H9 (cell line): ENCODE data around the gene KBTBD2. TPM values are rescaled to one million over a fixed set of nuclear protein-coding genes. Genes with fewer than 3 reads are reported as not detected.

Experiments
- DNase-seq: peaks from one replicate; pipeline ENCODE4 v3.0.0-alpha.2; 2017
- H2AFZ ChIP-seq: one replicate; pipeline ENCODE4 v1.6.1; 2013; ENCODE audit warnings: mild to moderate bottlenecking, low read length, control low read depth, moderate library complexity
- H2AK5ac ChIP-seq: 2 replicates; pipeline ENCODE4 v1.6.1; 2013; ENCODE audit warnings: low read length, control low read depth, mixed read lengths; ENCODE audit not compliant: insufficient read length
- H2BK120ac ChIP-seq: one replicate; pipeline ENCODE4 v1.6.1; 2013; ENCODE audit warnings: low read depth, mild to moderate bottlenecking, low read length, control low read depth, inconsistent platforms; ENCODE audit not compliant: poor library complexity, severe bottlenecking
- H2BK12ac ChIP-seq: 2 replicates; pipeline ENCODE4 v1.6.1; 2013; ENCODE audit warnings: low read length, control low read depth, mixed read lengths, low read depth; ENCODE audit not compliant: insufficient read length
- H2BK15ac ChIP-seq: 2 replicates; pipeline ENCODE4 v1.6.1; 2013; ENCODE audit warnings: low read depth, low read length, control low read depth
- H2BK20ac ChIP-seq: one replicate; pipeline ENCODE4 v1.6.1; 2013; ENCODE audit warnings: low read depth, mild to moderate bottlenecking, low read length, control low read depth, inconsistent platforms; ENCODE audit not compliant: poor library complexity, severe bottlenecking
- H2BK5ac ChIP-seq: 2 replicates; pipeline ENCODE4 v1.6.1; 2013; ENCODE audit warnings: low read length, control low read depth, mixed read lengths; ENCODE audit not compliant: insufficient read length
- H3K14ac ChIP-seq: 2 replicates; pipeline ENCODE4 v1.6.1; 2013; ENCODE audit warnings: low read length, control low read depth; ENCODE audit not compliant: insufficient read depth
- H3K18ac ChIP-seq: 2 replicates; pipeline ENCODE4 v1.6.1; 2013; ENCODE audit warnings: low read depth, mild to moderate bottlenecking, mixed read lengths, low read length, control low read depth; ENCODE audit not compliant: insufficient read length
- H3K23ac ChIP-seq: 2 replicates; pipeline ENCODE4 v1.6.1; 2013; ENCODE audit warnings: low read length, control low read depth, mixed read lengths, low read depth; ENCODE audit not compliant: insufficient read length
- H3K23me2 ChIP-seq: 2 replicates; pipeline ENCODE4 v1.6.1; 2013; ENCODE audit warnings: low read depth, mild to moderate bottlenecking, mixed read lengths, low read length, control low read depth; ENCODE audit not compliant: insufficient read length, poor library complexity, severe bottlenecking
- H3K27ac ChIP-seq: 2 replicates; pipeline ENCODE4 v1.5.1; 2013; ENCODE audit warnings: low read length, control low read depth, mixed read lengths, low read depth; ENCODE audit not compliant: insufficient read length
- H3K27me3 ChIP-seq: 2 replicates; pipeline ENCODE4 v1.6.1; 2013; ENCODE audit warnings: low read length, control low read depth, inconsistent platforms; ENCODE audit not compliant: insufficient read depth
- H3K4ac ChIP-seq: 2 replicates; pipeline ENCODE4 v1.6.1; 2013; ENCODE audit warnings: low read depth, mild to moderate bottlenecking, control low read depth, inconsistent platforms, low read length, moderate library complexity
- H3K4me1 ChIP-seq: 2 replicates; pipeline ENCODE4 v1.6.1; 2013; ENCODE audit warnings: low read length, control low read depth, inconsistent platforms; ENCODE audit not compliant: insufficient read depth
- H3K4me2 ChIP-seq: 2 replicates; pipeline ENCODE4 v1.6.1; 2013; ENCODE audit warnings: low read length, control low read depth, mixed read lengths; ENCODE audit not compliant: insufficient read length, insufficient read depth
- H3K56ac ChIP-seq: 2 replicates; pipeline ENCODE4 v1.6.1; 2013; ENCODE audit warnings: low read depth, mild to moderate bottlenecking, mixed read lengths, low read length, control low read depth; ENCODE audit not compliant: insufficient read length
- H3K79me1 ChIP-seq: 2 replicates; pipeline ENCODE4 v1.6.1; 2013; ENCODE audit warnings: low read depth, mild to moderate bottlenecking, moderate library complexity, low read length, control low read depth, inconsistent platforms; ENCODE audit not compliant: insufficient read depth, poor library complexity, severe bottlenecking
- H3K79me2 ChIP-seq: 2 replicates; pipeline ENCODE4 v1.6.1; 2013; ENCODE audit warnings: low read length, control low read depth, inconsistent platforms; ENCODE audit not compliant: insufficient read depth
- H3K9ac ChIP-seq: 2 replicates; pipeline ENCODE4 v1.6.1; 2013; ENCODE audit warnings: low read length, control low read depth, mixed read lengths; ENCODE audit not compliant: insufficient read length; ENCODE audit errors: extremely low read depth
- H3K9me3 ChIP-seq: one replicate; pipeline ENCODE4 v1.6.1; 2013; ENCODE audit warnings: low read depth, low read length, inconsistent platforms; ENCODE audit not compliant: control insufficient read depth
- H3T11ph ChIP-seq: one replicate; pipeline ENCODE4 v1.6.1; 2013; ENCODE audit warnings: mild to moderate bottlenecking, low read length, control low read depth, inconsistent platforms
- H4K20me1 ChIP-seq: one replicate; pipeline ENCODE4 v1.6.1; 2013; ENCODE audit not compliant: control insufficient read depth, insufficient read length, insufficient read depth
- H4K5ac ChIP-seq: 2 replicates; pipeline ENCODE4 v1.6.1; 2013; ENCODE audit warnings: low read depth, mild to moderate bottlenecking, mixed read lengths, low read length, control low read depth; ENCODE audit not compliant: insufficient read length
- H4K8ac ChIP-seq: replicated peaks from 2 replicates; pipeline ENCODE4 v1.6.1; 2013; ENCODE audit warnings: low read length, control low read depth, mixed read lengths, low read depth; ENCODE audit not compliant: insufficient read length
- H4K91ac ChIP-seq: 2 replicates; pipeline ENCODE4 v1.6.1; 2013; ENCODE audit warnings: low read depth, mild to moderate bottlenecking, moderate library complexity, mixed read lengths, low read length, control low read depth; ENCODE audit not compliant: insufficient read length
- H3K27ac Mint-ChIP-seq, 3 experiments: 2 replicates in 2 of 3; 3 replicates in 1 of 3; pipeline ENCODE4 v1.8.0; 2020 to 2021; ENCODE audit warnings: mixed read lengths in 3 of 3, mild to moderate bottlenecking in 1 of 3, moderate library complexity in 1 of 3
- H3K27me3 Mint-ChIP-seq: 2 replicates; pipeline ENCODE4 v1.8.0; 2021; ENCODE audit warnings: low read depth, mild to moderate bottlenecking, moderate library complexity, mixed read lengths
- H3K36me3 Mint-ChIP-seq, 3 experiments: 2 replicates in 2 of 3; 3 replicates in 1 of 3; pipeline ENCODE4 v1.8.0; 2020 to 2021; ENCODE audit warnings: low read depth in 3 of 3, mixed read lengths in 3 of 3; ENCODE audit not compliant: insufficient read depth in 1 of 3
- H3K4me1 Mint-ChIP-seq, 2 experiments: 2 replicates each; pipeline ENCODE4 v1.8.0; 2020; ENCODE audit warnings: mixed read lengths in 2 of 2
- H3K4me3 Mint-ChIP-seq, 2 experiments: 2 replicates in 1 of 2; 3 replicates in 1 of 2; pipeline ENCODE4 v1.8.0; 2020 to 2021; ENCODE audit warnings: mild to moderate bottlenecking in 2 of 2, mixed read lengths in 2 of 2, moderate library complexity in 1 of 2
- H3K9me3 Mint-ChIP-seq, 2 experiments: 2 replicates in 1 of 2; 3 replicates in 1 of 2; pipeline ENCODE4 v1.8.0; 2020; ENCODE audit warnings: mild to moderate bottlenecking in 2 of 2, mixed read lengths in 2 of 2, moderate library complexity in 1 of 2
- WGBS: extraction: QIAGEN DNeasy Blood & Tissue Kit; methylation state at CpG from one replicate; pipeline ENCODE4 v1.1.7; 2013; ENCODE audit warnings: missing lambda C conversion rate, low lambda C conversion rate, mixed read lengths; ENCODE audit not compliant: insufficient read length; ENCODE audit errors: extremely low coverage; 5-methylcytosine and 5-hydroxymethylcytosine counted together
- total RNA-seq: library from RNA; stranded (reverse); gene quantifications from 2 replicates; pipeline ENCODE4 v1.2.1, GENCODE V29; 2021
- TF ChIP-seq, protein P1 (sequence below): fragments of 200-600 bp; sonication (generic); conservative IDR thresholded peaks from 3 replicates; pipeline ENCODE4 v1.8.0; 2021; ENCODE audit warnings: antibody characterized with exemption, mild to moderate bottlenecking

Gene KBTBD2
- total RNA-seq, 1 experiment from 2014 or later = 34.2 TPM

GRCh38 chr7:32896564-32897347 is 5.2 kb upstream of the KBTBD2 start:
- Histone ChIP-seq H4K20me1 (no peaks in the 10 kb centered on the region), H3K4me2 (no peak overlapping the region), H2BK15ac (no peak overlapping the region), H3K27ac (no peak overlapping the region), H2AFZ (no peak overlapping the region), H3K9ac (no peak overlapping the region), H3K14ac (no peak overlapping the region), H4K91ac (no peak overlapping the region), H4K8ac (no peak overlapping the region), H2BK12ac (no peak overlapping the region), H3K79me2 (no peaks in the 10 kb centered on the region), H3K9me3 (no peaks in the 10 kb centered on the region), H4K5ac (no peak overlapping the region), H3K23me2 (peaks cover 5% of the 10 kb centered on the region), H3K4me1 (no peaks in the 10 kb centered on the region), H2AK5ac (no peak overlapping the region), H3K23ac (no peak overlapping the region), H3K56ac (no peak overlapping the region), H3T11ph (no peak overlapping the region), H3K27me3 (no peaks in the 10 kb centered on the region), H2BK120ac (no peak overlapping the region), H2BK20ac (no peak overlapping the region), H3K4ac (no peak overlapping the region), H2BK5ac (no peak overlapping the region), H3K18ac (no peak overlapping the region), H3K79me1 (no peaks in the 10 kb centered on the region)
- Mint-ChIP-seq H3K27ac (no peak overlapping the region), H3K36me3 (no peaks in the 10 kb centered on the region; a peak in 2 of 7 replicates), H3K4me3 (no peak overlapping the region), H3K27me3 (peaks cover 36% of the 10 kb centered on the region), H3K9me3 (no peaks in the 10 kb centered on the region), H3K4me1 (peaks cover 12 to 15% of the 10 kb centered on the region in 2 experiments)
- DNase-seq = no peak
- TF ChIP-seq, protein P1, sequence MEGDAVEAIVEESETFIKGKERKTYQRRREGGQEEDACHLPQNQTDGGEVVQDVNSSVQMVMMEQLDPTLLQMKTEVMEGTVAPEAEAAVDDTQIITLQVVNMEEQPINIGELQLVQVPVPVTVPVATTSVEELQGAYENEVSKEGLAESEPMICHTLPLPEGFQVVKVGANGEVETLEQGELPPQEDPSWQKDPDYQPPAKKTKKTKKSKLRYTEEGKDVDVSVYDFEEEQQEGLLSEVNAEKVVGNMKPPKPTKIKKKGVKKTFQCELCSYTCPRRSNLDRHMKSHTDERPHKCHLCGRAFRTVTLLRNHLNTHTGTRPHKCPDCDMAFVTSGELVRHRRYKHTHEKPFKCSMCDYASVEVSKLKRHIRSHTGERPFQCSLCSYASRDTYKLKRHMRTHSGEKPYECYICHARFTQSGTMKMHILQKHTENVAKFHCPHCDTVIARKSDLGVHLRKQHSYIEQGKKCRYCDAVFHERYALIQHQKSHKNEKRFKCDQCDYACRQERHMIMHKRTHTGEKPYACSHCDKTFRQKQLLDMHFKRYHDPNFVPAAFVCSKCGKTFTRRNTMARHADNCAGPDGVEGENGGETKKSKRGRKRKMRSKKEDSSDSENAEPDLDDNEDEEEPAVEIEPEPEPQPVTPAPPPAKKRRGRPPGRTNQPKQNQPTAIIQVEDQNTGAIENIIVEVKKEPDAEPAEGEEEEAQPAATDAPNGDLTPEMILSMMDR = no peak
- no CpG with 5 or more reads among the region's 6 CpGs for WGBS
